Thyroid gland (tissue), 4 donors: ENCODE results near the gene DNASE2B. TPM values are rescaled to one million over a fixed set of nuclear protein-coding genes. Genes with fewer than 3 reads are reported as not detected.

ENCODE experiments used
- DNase-seq, 2 donors: peaks; one replicate each; pipeline ENCODE4 v3.0.0-alpha.2; 2019
- H3K27ac ChIP-seq, 3 donors: fragments of 200-600 bp; sonication (generic); 1 replicate in 2 of 3; 2 replicates in 1 of 3; pipeline ENCODE4 v1.5.1; 2016 to 2019; ENCODE audit warnings: mild to moderate bottlenecking in 1 of 3, moderate library complexity in 1 of 3
- H3K27me3 ChIP-seq: fragments of 200-600 bp; sonication (generic); one replicate; pipeline ENCODE4 v1.5.1; 2019
- H3K36me3 ChIP-seq, 2 donors: fragments of 200-600 bp; sonication (generic); one replicate each; pipeline ENCODE4 v1.5.1; 2016 to 2019
- H3K4me1 ChIP-seq, 2 donors: fragments of 200-600 bp; sonication (generic); one replicate each; pipeline ENCODE4 v1.5.1; 2017 to 2019
- H3K4me3 ChIP-seq, 3 donors: fragments of 200-600 bp; sonication (generic); replicated peaks in 1 of 3; 1 replicate in 2 of 3; 2 replicates in 1 of 3; pipeline ENCODE4 v1.5.1; 2016; ENCODE audit warnings: mild to moderate bottlenecking in 1 of 3
- H3K9me3 ChIP-seq: fragments of 200-600 bp; sonication (generic); one replicate; pipeline ENCODE4 v1.5.1; 2017
- POLR2A ChIP-seq, 2 donors: fragments of 450-650 bp; IDR thresholded peaks; one replicate each; pipeline ENCODE4 v1.6.1; 2017; ENCODE audit warnings: antibody characterized with exemption in 2 of 2, mild to moderate bottlenecking in 2 of 2, moderate library complexity in 1 of 2
- WGBS, 2 donors: methylation state at CpG; one replicate each; pipeline ENCODE4 v1.1.5; 2017; 5-methylcytosine and 5-hydroxymethylcytosine counted together
- intact Hi-C: fragments of 100-400 bp; cut with DNase I; formaldehyde crosslinking; loops from one replicate; pipeline ENCODE4 v1.15.1; 2023
- total RNA-seq, 4 donors: library from RNA; depleted of rRNA; stranded (reverse); fragments of >200 nt; gene quantifications; one replicate each; pipeline ENCODE4 v1.2.3, GENCODE V29; 2016
- TF ChIP-seq, protein P1 (sequence below), 6 experiments: fragments of 200-600 bp in 3 of 6; fragments of 450-650 bp in 3 of 6; sonication (generic) in 3 of 6; IDR thresholded peaks; one replicate each; pipeline ENCODE4 v1.5.1; 2016 to 2019; ENCODE audit warnings: antibody characterized with exemption in 6 of 6, mild to moderate bottlenecking in 2 of 6, inconsistent platforms in 1 of 6, moderate library complexity in 1 of 6

The DNASE2B gene
- total RNA-seq, 4 donors from 2014 or later: 0.88 TPM; not detected in 3

DNA sequence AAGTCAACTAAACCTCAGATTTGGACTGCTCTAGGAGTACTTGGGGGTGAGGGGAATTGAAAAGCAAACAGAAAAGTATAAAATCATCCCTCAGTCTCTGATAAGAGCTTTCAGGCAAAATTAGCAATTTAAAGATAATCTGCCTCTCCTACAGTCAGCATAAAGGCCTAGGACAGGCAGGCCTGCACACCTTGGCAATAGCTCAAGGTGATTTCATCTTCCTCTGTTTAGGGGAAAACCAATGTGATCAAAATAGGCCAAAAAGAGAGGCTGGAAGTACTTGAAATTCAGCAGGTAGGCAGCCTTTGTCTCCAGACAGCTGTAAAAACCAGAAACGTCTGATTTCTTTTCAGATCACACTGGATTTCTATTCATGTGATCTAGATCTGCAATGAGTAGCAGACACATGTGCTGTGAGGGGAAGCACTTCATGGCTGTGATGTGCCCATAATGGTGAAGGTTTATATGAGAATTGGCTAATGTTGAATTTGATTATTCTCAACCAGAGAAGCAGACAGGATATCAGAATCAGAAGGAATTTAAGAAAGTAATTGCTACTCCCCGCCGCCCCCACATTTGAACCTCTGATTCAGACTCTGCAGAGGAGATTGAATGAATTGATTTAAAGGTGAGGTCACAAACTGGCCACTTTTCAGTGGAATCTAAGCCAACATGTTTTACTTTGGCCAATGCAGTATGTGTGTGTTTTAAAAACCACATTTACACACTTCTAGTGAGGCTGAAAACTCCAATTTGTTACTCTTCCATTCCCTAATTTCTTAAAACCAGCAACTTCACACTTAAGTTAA lies 45.8 kb upstream of the DNASE2B start:
- intact Hi-C loops: no loop called here
- H3K4me1 ChIP-seq: no peaks in the 10 kb centered on the region
- H3K36me3 ChIP-seq: no peaks in the 10 kb centered on the region
- TF ChIP-seq POLR2A (IDR thresholded peaks at IDR 0.05): no peak
- TF ChIP-seq, protein P1, sequence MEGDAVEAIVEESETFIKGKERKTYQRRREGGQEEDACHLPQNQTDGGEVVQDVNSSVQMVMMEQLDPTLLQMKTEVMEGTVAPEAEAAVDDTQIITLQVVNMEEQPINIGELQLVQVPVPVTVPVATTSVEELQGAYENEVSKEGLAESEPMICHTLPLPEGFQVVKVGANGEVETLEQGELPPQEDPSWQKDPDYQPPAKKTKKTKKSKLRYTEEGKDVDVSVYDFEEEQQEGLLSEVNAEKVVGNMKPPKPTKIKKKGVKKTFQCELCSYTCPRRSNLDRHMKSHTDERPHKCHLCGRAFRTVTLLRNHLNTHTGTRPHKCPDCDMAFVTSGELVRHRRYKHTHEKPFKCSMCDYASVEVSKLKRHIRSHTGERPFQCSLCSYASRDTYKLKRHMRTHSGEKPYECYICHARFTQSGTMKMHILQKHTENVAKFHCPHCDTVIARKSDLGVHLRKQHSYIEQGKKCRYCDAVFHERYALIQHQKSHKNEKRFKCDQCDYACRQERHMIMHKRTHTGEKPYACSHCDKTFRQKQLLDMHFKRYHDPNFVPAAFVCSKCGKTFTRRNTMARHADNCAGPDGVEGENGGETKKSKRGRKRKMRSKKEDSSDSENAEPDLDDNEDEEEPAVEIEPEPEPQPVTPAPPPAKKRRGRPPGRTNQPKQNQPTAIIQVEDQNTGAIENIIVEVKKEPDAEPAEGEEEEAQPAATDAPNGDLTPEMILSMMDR (IDR thresholded peaks at IDR 0.05): no peak
- no peaks in the 10 kb centered on the region for H3K9me3 ChIP-seq
- no peak for DNase-seq
- WGBS, 2 donors: 61 to 71% methylated on average over 3 of the region's 3 CpGs
- H3K27me3 ChIP-seq: no peaks in the 10 kb centered on the region
- peak overlapping the region in 1 of 3 donors; percentile 33 for H3K27ac ChIP-seq
- H3K4me3 ChIP-seq: no peak overlapping the region

DNA sequence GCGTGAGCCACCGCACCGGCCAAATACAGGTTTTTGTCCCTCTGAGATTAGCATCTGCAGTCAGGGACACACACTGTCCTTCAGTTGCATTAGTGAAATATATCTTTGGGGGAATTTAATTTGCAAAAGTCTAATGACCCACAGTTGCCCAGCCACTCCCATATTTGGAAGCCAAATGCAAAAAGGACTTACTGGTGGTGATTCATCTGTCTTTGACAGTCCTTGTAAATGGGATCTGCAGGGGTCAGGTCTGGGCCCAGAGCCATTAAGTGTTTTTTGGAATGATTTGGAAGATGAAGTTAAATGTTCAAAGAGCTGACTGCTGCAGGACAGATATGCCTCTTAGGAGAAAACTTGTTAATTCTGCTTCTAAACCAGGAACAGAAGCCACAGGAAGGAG lies 44.6 kb upstream of the DNASE2B start:
- intact Hi-C loops: no loop called here
- Histone ChIP-seq H3K9me3 (no peaks in the 10 kb centered on the region), H3K4me1 (no peaks in the 10 kb centered on the region), H3K36me3 (no peaks in the 10 kb centered on the region), H3K4me3 (no peak overlapping the region), H3K27me3 (no peaks in the 10 kb centered on the region), H3K27ac (no peak overlapping the region)
- TF ChIP-seq, protein P1 (IDR thresholded peaks at IDR 0.05): no peak
- no peak for TF ChIP-seq POLR2A (IDR thresholded peaks at IDR 0.05)
- 94 to 96% methylated on average over 3 of the region's 3 CpGs for WGBS, 2 donors
- no peak for DNase-seq

DNA sequence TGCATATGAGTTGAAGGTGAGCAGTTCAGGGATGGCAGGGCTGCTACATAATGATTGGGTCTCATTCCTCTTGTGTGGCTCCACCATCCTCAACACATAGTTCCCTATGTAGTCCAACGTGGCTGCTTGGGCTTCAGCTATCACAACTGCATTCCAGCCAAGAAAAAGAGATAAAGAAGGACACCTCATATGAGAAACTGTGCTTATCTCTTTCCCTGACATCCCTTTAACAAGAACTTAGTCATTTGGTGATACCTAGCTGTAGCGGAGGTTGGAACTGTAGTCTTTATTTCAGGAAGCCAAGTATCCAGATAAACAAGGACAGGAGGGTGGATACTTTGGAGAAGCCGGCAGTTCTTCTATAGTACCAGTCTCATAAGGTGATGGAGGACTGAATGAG lies 42.7 kb upstream of the DNASE2B start:
- 89 to 94% methylated on average over 3 of the region's 3 CpGs for WGBS, 2 donors
- TF ChIP-seq POLR2A (IDR thresholded peaks at IDR 0.05): no peak

DNA sequence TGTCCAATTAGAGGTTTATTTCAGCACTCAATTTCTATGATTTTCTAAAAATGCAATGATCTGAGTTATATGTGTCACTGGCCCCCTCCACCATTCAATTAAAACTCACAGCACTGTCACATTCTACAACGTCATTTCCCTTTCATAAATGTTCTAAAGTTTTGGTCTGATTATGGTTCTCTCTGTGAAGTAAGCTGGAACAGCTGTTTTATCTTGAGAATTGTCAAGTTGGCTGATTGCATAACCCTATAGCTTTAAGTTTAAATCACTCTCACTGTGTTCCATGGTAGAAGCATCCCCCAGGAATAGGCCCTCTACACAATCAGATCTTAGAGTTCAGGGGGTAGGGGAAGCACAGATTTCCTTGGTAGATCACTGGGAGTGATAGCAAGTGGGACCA lies 41.4 kb upstream of the DNASE2B start:
- Histone ChIP-seq H3K4me3 (no peak overlapping the region), H3K36me3 (no peaks in the 10 kb centered on the region), H3K27ac (no peak overlapping the region), H3K4me1 (no peaks in the 10 kb centered on the region), H3K27me3 (no peaks in the 10 kb centered on the region), H3K9me3 (no peaks in the 10 kb centered on the region)
- no peak for DNase-seq
- 86 to 91% methylated on average over 1 of the region's 1 CpG for WGBS, 2 donors
- TF ChIP-seq, protein P1 (IDR thresholded peaks at IDR 0.05): no peak
- TF ChIP-seq POLR2A (IDR thresholded peaks at IDR 0.05): no peak
- intact Hi-C loops: no loop called here

More for the DNA sequence above, 42.7 kb upstream of the DNASE2B start:
- Histone ChIP-seq H3K9me3 (no peaks in the 10 kb centered on the region), H3K27me3 (no peaks in the 10 kb centered on the region), H3K36me3 (no peaks in the 10 kb centered on the region), H3K4me3 (no peak overlapping the region), H3K27ac (no peak overlapping the region), H3K4me1 (no peaks in the 10 kb centered on the region)
- no peak for DNase-seq
- intact Hi-C loops: no loop called here

DNA sequence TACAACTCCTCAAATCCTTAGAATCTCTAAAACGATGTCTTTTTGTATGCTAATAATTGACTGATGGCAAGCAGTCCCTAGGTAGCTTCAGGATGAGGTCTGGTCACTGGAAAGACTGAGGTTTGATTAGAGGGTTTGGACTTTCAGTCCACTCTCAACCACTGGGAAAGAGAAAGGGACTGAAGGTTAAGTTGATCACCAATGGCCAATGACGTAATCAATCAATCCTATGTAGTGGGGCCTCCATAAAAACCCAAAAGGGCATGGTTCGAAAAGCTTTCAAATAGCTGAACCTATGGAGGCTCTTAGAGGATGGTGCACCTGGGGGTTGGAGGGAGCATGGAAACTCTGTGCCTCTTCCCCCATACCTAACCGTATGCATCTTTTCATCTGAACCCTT lies 39.6 kb upstream of the DNASE2B start:
- intact Hi-C loops: no loop called here
- H3K4me3 ChIP-seq: no peak overlapping the region
- 92 to 96% methylated on average over 4 of the region's 4 CpGs for WGBS, 2 donors

More for the DNA sequence above, 39.6 kb upstream of the DNASE2B start:
- Histone ChIP-seq H3K9me3 (no peaks in the 10 kb centered on the region), H3K36me3 (no peaks in the 10 kb centered on the region), H3K27ac (no peak overlapping the region), H3K4me1 (peaks cover 4 to 8% of the 10 kb centered on the region in 2 donors), H3K27me3 (no peaks in the 10 kb centered on the region)
- TF ChIP-seq POLR2A (IDR thresholded peaks at IDR 0.05): no peak
- TF ChIP-seq, protein P1 (IDR thresholded peaks at IDR 0.05): no peak
- DNase-seq: no peak
